T47D (cell line): ENCODE data around the gene FRMPD1.
"Not testable (repeated sequence)": the region's sequence is repeated elsewhere in the genome, so short reads cannot be mapped to it uniquely, and the experiment has no call there.

Source experiments
- DNase-seq, 2 experiments: peaks; one replicate each; pipeline versions ENCODE4 v3.0.0 to v3.0.0-alpha.2; 2011 to 2012; ENCODE audit warnings: low read depth in 1 of 2, low spot score in 1 of 2
- JUND ChIP-seq: IDR thresholded peaks from 2 replicates; pipeline ENCODE4 v1.6.1; 2012; ENCODE audit warnings: low read depth
- in situ Hi-C: cut with HindIII; loops from 2 replicates; pipeline ENCODE4 v1.10.0; 2016; ENCODE audit warnings: low sequenced_read_pairs, low pct_unique_long_range_greater_than_20kb

The FRMPD1 gene, protein sequence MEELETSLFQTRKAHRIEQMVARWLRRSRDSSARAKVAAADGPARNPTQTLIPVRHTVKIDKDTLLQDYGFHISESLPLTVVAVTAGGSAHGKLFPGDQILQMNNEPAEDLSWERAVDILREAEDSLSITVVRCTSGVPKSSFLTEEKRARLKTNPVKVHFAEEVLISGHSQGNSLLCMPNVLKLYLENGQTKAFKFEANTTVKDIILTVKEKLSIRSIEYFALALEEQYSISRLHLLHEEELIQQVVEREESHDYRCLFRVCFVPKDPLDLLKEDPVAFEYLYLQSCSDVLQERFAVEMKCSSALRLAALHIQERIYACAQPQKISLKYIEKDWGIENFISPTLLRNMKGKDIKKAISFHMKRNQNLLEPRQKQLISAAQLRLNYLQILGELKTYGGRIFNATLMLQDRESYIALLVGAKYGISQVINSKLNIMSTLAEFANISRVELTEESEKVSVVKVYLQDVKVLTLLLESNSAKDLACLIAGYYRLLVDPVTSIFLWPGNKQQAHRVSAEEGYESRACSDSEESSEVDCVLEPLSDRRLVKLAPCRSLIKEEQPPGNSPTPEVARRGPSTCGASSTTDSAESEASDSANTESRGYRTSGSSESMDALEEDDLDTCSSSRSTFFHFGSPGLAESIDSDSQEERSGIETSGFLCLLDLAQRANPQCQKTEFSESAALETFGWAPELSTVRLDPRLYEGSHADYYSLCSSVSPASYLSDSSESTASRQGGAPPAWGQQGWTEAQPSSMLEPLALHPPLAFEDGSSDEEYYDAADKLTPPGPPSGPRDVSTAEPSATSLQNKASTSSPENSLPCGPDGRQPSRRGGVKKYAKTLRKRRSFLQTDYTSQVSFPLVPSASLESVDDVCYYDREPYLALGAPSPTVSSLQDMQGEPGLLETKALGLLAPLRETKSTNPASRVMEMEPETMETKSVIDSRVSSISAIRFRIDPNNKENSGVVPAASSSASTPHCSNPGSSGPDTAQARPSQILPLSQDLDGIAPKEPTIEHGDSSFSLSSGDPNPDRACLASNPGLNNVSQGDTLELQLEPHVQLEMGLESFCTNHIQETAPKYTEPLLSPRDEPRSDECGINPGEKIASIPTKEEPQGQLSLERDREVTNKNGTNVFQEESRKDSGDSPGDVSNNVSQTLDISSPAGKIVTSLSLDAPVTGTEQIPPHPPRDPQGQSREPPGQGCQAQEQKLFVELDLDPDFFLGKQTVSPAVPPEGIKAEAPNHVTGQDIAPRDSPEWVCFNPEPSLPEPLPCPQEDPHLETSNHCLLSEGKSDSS (N-terminal part only)

DNA sequence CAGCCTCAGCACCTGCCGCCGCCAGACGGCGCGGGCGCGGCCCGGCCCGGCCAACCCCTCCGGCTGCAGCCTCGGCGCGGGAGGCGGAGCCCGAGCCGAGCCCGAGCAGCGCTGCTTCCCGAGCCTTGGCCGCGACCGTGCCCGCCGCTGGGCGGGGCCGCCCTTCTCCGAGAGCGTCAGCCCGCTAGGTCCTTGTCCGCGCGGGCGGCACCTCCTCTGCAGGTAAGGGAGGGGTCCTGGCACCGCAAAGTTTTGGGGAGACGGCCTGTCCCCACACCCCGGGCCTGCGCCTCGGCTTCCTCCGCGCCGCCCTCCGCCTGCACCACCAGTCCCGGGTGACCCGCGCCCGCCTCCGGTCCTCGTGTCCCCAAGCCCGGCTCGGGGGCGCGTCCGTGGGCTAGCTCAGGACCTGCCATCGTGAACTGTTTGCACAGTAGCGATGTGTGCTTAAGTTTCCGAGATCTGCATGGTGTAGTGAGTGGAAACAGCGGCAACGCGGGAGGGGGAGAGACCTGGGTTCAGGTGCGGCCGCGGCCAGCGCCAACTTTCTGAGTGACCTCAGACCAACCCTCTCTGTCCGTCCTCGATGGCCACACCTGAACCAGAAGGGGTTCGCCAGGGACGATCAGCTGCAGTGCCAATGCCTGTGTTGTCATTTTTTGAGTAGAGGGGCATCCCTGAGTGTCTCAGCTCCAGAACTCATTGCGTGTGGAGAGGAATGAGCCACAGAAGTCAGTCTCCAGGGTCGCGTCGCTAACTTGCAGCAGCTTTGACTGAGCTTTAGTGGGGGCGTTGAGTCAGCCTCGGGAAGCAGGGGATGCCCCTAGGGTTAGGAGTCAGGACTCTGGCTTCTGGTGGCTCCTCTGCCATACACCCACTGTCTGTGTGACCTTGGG, at the start of gene FRMPD1:
Gene FRMPD1, plus strand, starts transcription at position 82 of the 896 bp plus-strand sequence. CDS start 41,688 bp downstream, outside the sequence.
- DNase-seq: peak; percentile 59 to 64
- no peak for TF ChIP-seq JUND
- in situ Hi-C loops: no loop called here

DNA sequence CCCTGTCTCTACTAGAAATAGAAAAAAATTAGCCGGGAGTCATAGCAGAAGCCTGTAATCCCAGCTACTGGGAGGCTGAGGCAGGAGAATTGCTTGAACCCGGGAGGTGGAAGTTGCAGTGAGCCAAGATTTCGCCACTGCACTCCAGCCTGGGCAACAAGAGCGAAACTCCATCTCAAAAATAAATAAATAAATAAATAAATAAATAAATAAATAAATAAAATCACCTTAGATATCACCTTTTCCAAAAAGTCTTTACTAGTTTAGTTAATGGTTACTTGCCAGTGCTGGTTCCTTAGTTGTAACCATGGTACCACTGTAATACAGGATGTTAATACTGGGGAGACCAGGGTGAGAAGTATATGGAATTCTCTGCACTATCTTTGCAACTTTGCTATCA, 48.7 kb upstream of the FRMPD1 start:
- in situ Hi-C loops, DNase-seq: not testable (repeated sequence)

DNA sequence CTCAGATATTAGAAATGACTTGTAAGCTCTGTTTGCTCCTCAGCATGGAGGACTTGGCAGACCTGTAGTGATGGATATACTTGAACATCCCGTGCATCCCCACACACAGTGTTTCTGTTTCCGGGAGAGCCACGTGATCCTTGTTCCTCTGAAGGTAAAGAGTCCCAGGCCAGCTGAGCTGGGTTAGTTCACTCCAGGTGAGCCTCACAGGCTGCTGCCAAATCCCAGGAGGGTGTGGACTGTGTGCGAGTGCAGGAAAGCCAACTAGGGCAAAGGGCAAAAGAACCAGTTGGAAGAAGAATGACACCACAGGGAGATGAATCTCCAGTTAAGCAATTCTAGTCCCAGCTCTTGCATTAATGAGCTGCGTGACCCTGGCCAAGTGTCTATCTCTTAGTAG, 47.9 kb upstream of the FRMPD1 start:
- DNase-seq: peak in 1 of 2 experiments; percentile 88
- no peak for TF ChIP-seq JUND
- in situ Hi-C loops: no loop called here

DNA sequence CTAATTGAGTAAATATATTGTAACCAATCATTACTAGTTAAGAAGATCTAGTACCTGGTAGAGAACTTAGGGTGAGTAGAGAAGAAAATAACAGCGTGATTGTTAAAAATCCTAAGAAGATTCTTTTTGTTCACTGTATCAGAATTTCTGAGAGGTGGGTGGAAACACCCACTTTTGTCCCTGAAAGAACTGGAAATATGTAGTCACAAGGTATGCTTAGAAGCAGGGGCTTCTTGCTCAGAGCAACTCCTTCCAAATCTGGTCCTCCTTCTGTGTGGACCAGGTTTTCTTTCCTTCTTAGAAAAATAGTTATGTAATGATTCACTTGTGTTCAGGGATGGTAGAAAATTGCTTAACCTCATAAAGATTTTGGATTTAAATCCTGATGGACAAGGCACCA, 46.5 kb upstream of the FRMPD1 start:
- DNase-seq: no peak
- no peak for TF ChIP-seq JUND
- in situ Hi-C loops: no loop called here

DNA sequence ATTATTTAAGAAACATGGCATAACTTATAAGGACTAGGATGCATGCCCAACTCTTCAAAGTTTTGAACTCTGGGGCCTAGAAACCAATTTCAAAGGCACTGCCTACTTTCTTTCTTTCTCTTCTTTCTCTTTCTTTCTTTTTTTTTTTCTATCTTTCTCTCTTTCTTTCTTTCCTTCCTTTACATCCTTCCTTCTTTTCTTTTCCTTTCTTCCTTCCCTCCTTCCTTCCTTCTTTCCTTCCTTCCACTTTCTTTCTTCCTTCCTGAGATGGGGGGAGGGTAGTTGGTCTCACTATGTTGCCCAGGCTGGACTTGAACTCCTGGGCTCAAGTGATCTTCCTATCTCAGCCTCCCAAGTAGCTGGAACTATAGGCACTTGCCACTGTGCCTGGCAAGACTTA, 42.5 kb upstream of the FRMPD1 start:
- no peak for DNase-seq
- no peak for TF ChIP-seq JUND
- in situ Hi-C loops: no loop called here

DNA sequence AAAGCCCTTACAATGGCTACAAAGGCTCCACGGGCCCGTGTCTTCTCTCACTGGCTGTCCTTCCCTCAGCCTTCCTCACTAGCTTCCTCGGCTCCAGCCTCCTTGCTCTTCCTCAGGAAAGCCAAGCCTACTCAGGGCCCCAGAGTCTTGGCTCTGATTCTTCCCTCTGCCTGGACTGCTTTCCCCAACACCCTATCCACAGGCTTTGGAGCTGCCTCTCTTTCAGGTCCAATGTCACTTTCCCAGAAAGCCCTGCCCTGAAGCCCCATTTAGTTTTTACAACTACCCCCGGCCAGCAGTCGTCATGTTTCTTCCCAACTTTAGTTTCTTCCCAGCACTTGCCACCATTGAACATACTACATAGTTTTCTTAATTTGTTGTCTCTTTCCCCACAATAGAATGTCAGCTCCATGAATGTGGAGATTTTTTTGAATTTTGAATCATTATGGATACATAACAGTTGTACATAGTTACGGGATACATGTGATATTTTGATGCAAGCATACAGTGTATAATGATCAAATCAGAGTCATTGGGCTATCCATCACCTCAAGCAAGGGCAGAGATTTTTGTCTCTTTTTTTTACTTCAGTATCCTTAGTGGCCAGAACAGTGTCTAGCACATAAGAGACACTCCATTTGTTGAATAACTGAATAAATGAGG, 40.9 kb upstream of the FRMPD1 start:
- DNase-seq: no peak
- in situ Hi-C loops: no loop called here
- no peak for TF ChIP-seq JUND

DNA sequence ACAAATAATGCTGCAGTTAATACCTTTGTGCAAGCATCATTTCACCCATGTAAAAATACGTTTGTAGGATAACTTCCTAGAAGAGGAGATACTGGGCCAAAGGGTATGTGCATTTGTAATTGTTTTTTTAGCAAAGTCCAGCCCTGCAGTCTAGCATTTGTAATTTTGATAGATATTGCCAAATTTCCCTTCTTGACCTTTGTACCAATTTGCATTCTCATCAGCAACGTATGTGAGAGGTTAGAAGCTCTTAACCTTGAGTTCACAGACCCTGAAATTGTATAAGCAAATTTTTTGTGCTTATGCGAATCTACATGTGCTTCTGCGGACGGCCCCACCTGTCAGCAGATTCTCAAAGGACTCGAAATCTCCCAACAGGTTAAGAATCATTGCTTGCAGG, 39.7 kb upstream of the FRMPD1 start:
- DNase-seq: no peak
- TF ChIP-seq JUND: no peak
- in situ Hi-C loops: no loop called here

DNA sequence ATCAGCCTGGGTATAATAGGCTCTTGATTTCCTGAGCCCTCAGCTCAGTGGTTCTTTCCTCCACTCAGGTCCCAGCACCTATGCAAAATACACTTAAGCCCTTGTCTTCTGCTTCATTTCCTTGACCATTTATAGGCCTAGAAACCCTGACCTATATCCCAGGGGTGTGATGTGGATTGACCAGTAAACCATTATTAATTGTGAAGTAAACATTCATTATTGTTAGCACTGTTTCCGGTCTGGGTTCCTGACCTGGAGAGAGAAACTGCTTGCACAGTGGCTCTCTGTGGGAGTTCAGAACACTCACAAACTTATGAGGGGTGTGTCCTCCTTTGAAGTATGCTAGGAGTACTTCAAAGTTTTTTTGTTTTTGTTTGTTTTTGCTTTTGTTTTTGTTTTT, 38.8 kb upstream of the FRMPD1 start:
- in situ Hi-C loops: no loop called here
- TF ChIP-seq JUND: no peak
- no peak for DNase-seq

DNA sequence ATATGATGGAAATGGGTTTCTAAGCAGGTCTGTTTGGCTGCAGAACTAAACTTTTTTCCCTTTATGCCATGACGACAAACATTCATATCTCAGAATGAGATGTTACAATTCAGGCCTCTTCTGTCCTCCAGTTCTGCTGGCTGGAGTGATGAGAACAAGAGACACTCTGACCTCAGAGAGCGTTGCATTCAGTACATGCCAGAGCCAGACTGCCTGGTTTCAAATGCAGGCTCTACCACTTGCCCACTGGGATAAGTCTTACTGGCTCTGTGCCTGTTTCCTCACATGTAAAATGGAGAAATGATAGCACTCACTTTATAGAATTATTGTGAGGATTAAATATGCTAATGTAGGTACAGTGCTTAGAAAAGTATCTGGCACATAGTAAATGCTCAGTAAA, 33.6 kb upstream of the FRMPD1 start:
- DNase-seq: no peak
- no peak for TF ChIP-seq JUND
- in situ Hi-C loops: no loop called here

DNA sequence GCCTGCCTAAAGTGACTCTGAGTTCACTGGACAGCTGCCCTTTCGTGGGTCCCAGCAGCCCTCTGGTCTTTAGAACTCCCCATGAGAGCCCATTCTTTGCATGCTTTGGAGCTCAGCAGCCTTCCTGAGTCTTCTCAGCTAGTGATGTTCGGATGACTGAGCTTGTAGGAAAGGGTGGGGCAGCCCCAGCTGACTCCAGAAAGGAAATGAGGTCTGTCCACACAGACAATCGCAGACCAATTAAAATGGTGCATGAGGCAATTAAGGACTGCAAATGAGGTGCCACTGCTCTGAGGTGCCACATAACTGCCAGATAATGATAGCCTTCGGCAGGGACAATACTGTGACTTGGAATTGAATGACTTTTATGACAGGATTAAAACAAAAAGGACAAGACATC, 32.9 kb upstream of the FRMPD1 start:
- DNase-seq: no peak
- in situ Hi-C loops: no loop called here
- TF ChIP-seq JUND: no peak

DNA sequence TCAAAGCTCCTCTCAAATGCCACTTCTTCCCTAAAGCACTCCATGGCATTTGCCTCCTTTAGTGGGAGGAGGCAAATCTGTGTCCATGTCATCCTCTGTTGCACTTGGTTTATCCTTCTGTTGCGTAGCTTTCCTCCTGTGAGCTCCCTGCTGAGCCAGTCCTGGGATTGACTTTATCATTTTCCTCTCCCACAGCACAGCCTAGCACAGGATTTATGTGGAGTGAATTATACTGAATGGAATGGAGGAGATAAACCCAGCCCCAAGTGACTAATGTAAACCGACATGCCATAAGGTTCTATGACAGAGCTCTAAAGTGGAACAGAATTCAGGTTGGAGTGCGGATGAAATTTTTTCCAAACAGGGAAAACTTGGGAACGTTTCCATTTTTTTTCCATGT, 31.9 kb upstream of the FRMPD1 start:
- in situ Hi-C loops: no loop called here
- DNase-seq: no peak
- no peak for TF ChIP-seq JUND
